ENCODE measurements around the gene OR6N1.

DNA sequence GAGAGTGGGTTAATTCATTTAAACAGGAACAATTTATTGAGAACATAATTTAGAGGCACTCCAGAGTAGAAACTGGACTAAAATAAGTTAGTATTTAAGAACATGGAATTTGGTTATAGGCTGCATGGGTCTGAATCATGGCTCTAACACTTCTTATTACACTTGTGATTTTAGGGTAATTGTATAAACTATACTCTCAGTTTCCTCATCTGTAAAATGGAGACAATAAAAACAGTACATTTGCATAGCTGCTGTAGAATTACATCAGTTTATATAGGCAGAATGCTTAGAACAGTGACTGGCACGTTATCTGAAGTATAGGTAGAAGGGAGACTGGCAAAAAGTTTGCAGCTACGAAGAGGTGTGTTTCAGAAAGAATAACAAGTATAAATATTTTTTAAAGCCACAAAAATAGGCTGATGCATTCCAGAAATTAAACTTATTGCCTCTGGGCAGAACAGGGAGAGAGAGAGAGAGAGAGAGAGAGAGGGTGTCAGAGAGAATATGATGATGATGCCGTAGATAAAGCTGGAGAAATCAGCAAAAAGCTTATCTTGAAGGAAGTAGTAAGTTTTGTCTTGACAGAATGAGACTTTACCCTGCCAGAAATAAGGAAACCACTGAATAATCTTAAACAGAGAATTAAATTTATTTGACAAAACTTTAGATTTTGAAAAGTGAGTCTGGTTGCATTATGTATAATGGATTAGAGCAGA lies 43.3 kb downstream of the OR6N1 start:
- TF ChIP-seq CTCF (IDR thresholded peaks at IDR 0.05 in 4 of 5, conservative IDR thresholded peaks at IDR 0.05 in 1 of 5) (no peak), POLR2A (IDR thresholded peaks at IDR 0.05) (no peak)

Data from gastrocnemius medialis (tissue), 4 donors.